GM23338 (cell line): Measurements from ENCODE around the gene ZFR. TPM values are rescaled to one million over a fixed set of nuclear protein-coding genes. Genes with fewer than 3 reads are reported as not detected.
"Not testable (repeated sequence)": the region's sequence is repeated elsewhere in the genome, so short reads cannot be mapped to it uniquely, and the experiment has no call there.

ENCODE experiments used
- ATAC-seq: fragments of 200-7000 bp; cut with Tn5 transposase; 3 replicates; pipeline ENCODE4 v1.9.1; 2020
- DNase-seq: peaks from one replicate; pipeline ENCODE4 v3.0.0-alpha.2; 2015; ENCODE audit warnings: low spot score
- H2AFZ ChIP-seq: fragments of 200-600 bp; sonication (generic); 2 replicates; pipeline ENCODE4 v1.8.0; 2016; ENCODE audit warnings: antibody characterized with exemption, mild to moderate bottlenecking, moderate library complexity
- H3F3A ChIP-seq: fragments of 200-600 bp; sonication (generic); replicated peaks from 2 replicates; pipeline ENCODE4 v1.8.0; 2017; ENCODE audit warnings: antibody characterized with exemption, mixed run types, low read depth
- H3K27ac ChIP-seq: fragments of 200-600 bp; sonication (generic); 2 replicates; pipeline ENCODE4 v1.6.1; 2016; ENCODE audit warnings: low read depth
- H3K27me3 ChIP-seq: fragments of 200-600 bp; sonication (generic); 2 replicates; pipeline ENCODE4 v1.8.0; 2016; ENCODE audit warnings: mild to moderate bottlenecking, mixed run types, moderate library complexity; ENCODE audit not compliant: insufficient read depth
- H3K36me3 ChIP-seq: fragments of 200-600 bp; sonication (generic); 2 replicates; pipeline ENCODE4 v1.8.0; 2016; ENCODE audit warnings: mild to moderate bottlenecking; ENCODE audit not compliant: insufficient read depth
- H3K4me1 ChIP-seq: fragments of 200-600 bp; sonication (generic); 2 replicates; pipeline ENCODE4 v1.8.0; 2016; ENCODE audit warnings: mild to moderate bottlenecking, moderate library complexity; ENCODE audit not compliant: insufficient read depth
- H3K4me2 ChIP-seq: fragments of 200-600 bp; sonication (generic); 2 replicates; pipeline ENCODE4 v1.7.1; 2017; ENCODE audit warnings: mixed run types
- H3K4me3 ChIP-seq: fragments of 200-600 bp; sonication (generic); 2 replicates; pipeline ENCODE4 v1.6.1; 2016; ENCODE audit warnings: mixed run types
- H3K79me2 ChIP-seq: fragments of 200-600 bp; sonication (generic); replicated peaks from 2 replicates; pipeline ENCODE4 v1.8.0; 2017; ENCODE audit warnings: mild to moderate bottlenecking; ENCODE audit not compliant: insufficient read depth
- H3K9me2 ChIP-seq: fragments of 200-600 bp; sonication (generic); 2 replicates; pipeline ENCODE4 v1.8.0; 2017; ENCODE audit not compliant: insufficient read depth
- H4K20me1 ChIP-seq: fragments of 200-600 bp; sonication (generic); replicated peaks from 2 replicates; pipeline ENCODE4 v1.8.0; 2017; ENCODE audit warnings: mild to moderate bottlenecking; ENCODE audit not compliant: insufficient read depth
- H3K27ac Mint-ChIP-seq: 2 replicates; pipeline ENCODE4 v1.8.0; 2020; ENCODE audit warnings: inconsistent platforms, mild to moderate bottlenecking, moderate library complexity, mixed read lengths
- H3K27me3 Mint-ChIP-seq: 3 replicates; pipeline ENCODE4 v1.8.0; 2022; ENCODE audit warnings: low read depth, mild to moderate bottlenecking, moderate library complexity, mixed read lengths, inconsistent platforms; ENCODE audit not compliant: insufficient read depth, poor library complexity
- H3K36me3 Mint-ChIP-seq: 3 replicates; pipeline ENCODE4 v1.8.0; 2021; ENCODE audit warnings: low read depth, mild to moderate bottlenecking, inconsistent platforms, moderate library complexity, mixed read lengths
- H3K4me1 Mint-ChIP-seq: 3 replicates; pipeline ENCODE4 v1.8.0; 2020; ENCODE audit warnings: mild to moderate bottlenecking, inconsistent platforms, mixed read lengths
- H3K4me3 Mint-ChIP-seq: 3 replicates; pipeline ENCODE4 v1.8.0; 2021; ENCODE audit warnings: moderate library complexity, mild to moderate bottlenecking, inconsistent platforms, mixed read lengths
- H3K9me3 Mint-ChIP-seq: 3 replicates; pipeline ENCODE4 v1.8.0; 2020; ENCODE audit warnings: moderate library complexity, mild to moderate bottlenecking, inconsistent platforms, mixed read lengths
- CREB1 ChIP-seq: fragments of 250-450 bp; sonication (Bioruptor Pico); IDR thresholded peaks from 2 replicates; pipeline ENCODE4 v1.5.0; 2020; ENCODE audit warnings: low read depth, mild to moderate bottlenecking, moderate library complexity
- EZH2 ChIP-seq: fragments of 200-600 bp; sonication (generic); IDR thresholded peaks from one replicate; pipeline ENCODE4 v1.8.0; 2017; ENCODE audit warnings: antibody characterized with exemption, mild to moderate bottlenecking, low read depth; ENCODE audit not compliant: unreplicated experiment
- JUNB ChIP-seq: IDR thresholded peaks from one replicate; pipeline ENCODE4 v1.6.1; 2016; ENCODE audit warnings: antibody characterized with exemption; ENCODE audit not compliant: unreplicated experiment
- NANOG ChIP-seq: IDR thresholded peaks from 2 replicates; pipeline ENCODE4 v1.6.1; 2016; ENCODE audit warnings: antibody characterized with exemption, borderline replicate concordance
- POLR2AphosphoS5 ChIP-seq: IDR thresholded peaks from 2 replicates; pipeline ENCODE4 v1.6.1; 2016; ENCODE audit warnings: antibody characterized with exemption, low read depth
- polyA plus RNA-seq: library from polyadenylated mRNA; unstranded; fragments of >200 nt; fragmentation: Nextera tagmentation; extraction: Ambion mirVana; gene quantifications from 2 replicates; pipeline ENCODE4 v1.2.1, GENCODE V29; 2016
- total RNA-seq: library from RNA; depleted of rRNA; stranded (reverse); fragments of >200 nt; shearing (Covaris generic); gene quantifications from 2 replicates; pipeline ENCODE4 v1.2.3, GENCODE V29; 2014
- TF ChIP-seq, protein P1 (sequence below): IDR thresholded peaks from one replicate; pipeline ENCODE4 v1.6.1; 2018; ENCODE audit warnings: antibody characterized with exemption; ENCODE audit not compliant: unreplicated experiment
- TF ChIP-seq, protein P2 (sequence below): IDR thresholded peaks from 2 replicates; pipeline ENCODE4 v1.6.1; 2016; ENCODE audit warnings: antibody characterized with exemption

The ZFR gene
- total and polyA plus RNA-seq, 2 experiments from 2014 or later = 92.4 to 103 TPM

DNA sequence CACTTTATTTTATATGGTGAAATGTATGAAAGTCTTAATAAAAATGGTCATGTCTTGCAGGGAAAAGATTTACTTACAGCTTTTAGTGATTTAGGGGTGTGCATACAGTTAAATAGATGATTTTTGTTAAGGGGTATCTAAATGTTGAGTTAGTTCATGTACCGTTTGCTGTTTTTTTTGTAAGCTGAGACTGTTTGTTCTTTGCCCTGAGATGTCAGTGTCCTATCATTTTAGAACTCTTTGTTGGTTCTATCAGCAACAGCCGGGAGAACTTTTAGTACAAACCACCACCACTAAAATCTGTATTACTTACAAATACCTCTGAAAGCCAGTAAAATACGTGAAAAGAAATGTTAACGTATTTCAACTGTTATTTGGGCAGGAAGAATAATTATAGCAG lies 75.5 kb downstream of the ZFR start:
- no peak overlapping the region for H3K4me2 ChIP-seq
- H3K27ac ChIP-seq = no peak overlapping the region
- no peaks in the 10 kb centered on the region for H3K9me3 Mint-ChIP-seq
- no peak for TF ChIP-seq JUNB
- no peak for TF ChIP-seq POLR2AphosphoS5
- TF ChIP-seq, protein P1, sequence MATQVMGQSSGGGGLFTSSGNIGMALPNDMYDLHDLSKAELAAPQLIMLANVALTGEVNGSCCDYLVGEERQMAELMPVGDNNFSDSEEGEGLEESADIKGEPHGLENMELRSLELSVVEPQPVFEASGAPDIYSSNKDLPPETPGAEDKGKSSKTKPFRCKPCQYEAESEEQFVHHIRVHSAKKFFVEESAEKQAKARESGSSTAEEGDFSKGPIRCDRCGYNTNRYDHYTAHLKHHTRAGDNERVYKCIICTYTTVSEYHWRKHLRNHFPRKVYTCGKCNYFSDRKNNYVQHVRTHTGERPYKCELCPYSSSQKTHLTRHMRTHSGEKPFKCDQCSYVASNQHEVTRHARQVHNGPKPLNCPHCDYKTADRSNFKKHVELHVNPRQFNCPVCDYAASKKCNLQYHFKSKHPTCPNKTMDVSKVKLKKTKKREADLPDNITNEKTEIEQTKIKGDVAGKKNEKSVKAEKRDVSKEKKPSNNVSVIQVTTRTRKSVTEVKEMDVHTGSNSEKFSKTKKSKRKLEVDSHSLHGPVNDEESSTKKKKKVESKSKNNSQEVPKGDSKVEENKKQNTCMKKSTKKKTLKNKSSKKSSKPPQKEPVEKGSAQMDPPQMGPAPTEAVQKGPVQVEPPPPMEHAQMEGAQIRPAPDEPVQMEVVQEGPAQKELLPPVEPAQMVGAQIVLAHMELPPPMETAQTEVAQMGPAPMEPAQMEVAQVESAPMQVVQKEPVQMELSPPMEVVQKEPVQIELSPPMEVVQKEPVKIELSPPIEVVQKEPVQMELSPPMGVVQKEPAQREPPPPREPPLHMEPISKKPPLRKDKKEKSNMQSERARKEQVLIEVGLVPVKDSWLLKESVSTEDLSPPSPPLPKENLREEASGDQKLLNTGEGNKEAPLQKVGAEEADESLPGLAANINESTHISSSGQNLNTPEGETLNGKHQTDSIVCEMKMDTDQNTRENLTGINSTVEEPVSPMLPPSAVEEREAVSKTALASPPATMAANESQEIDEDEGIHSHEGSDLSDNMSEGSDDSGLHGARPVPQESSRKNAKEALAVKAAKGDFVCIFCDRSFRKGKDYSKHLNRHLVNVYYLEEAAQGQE = no peak
- TF ChIP-seq EZH2 = no peak
- TF ChIP-seq, protein P2, sequence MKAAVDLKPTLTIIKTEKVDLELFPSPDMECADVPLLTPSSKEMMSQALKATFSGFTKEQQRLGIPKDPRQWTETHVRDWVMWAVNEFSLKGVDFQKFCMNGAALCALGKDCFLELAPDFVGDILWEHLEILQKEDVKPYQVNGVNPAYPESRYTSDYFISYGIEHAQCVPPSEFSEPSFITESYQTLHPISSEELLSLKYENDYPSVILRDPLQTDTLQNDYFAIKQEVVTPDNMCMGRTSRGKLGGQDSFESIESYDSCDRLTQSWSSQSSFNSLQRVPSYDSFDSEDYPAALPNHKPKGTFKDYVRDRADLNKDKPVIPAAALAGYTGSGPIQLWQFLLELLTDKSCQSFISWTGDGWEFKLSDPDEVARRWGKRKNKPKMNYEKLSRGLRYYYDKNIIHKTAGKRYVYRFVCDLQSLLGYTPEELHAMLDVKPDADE = no peak
- no peak for TF ChIP-seq NANOG
- H3K4me3 Mint-ChIP-seq = no peak overlapping the region
- H3K4me1 ChIP-seq = no peaks in the 10 kb centered on the region
- H3K27me3 Mint-ChIP-seq = no peaks in the 10 kb centered on the region
- no peaks in the 10 kb centered on the region for H3K9me2 ChIP-seq
- H3K4me1 Mint-ChIP-seq = no peaks in the 10 kb centered on the region
- no peaks in the 10 kb centered on the region for H3K27me3 ChIP-seq
- H3K4me3 ChIP-seq = no peak overlapping the region
- H3K36me3 ChIP-seq = peaks cover 11% of the 10 kb centered on the region
- peaks cover 20% of the 10 kb centered on the region; the same call in 2 of the 3 replicates for H3K36me3 Mint-ChIP-seq
- H3K79me2 ChIP-seq = no peaks in the 10 kb centered on the region
- DNase-seq = no peak
- no peaks in the 10 kb centered on the region for H3F3A ChIP-seq
- no peak for ATAC-seq
- no peaks in the 10 kb centered on the region; the same call in 1 of the 2 replicates for H4K20me1 ChIP-seq
- H2AFZ ChIP-seq = no peak overlapping the region
- no peak overlapping the region for H3K27ac Mint-ChIP-seq

DNA sequence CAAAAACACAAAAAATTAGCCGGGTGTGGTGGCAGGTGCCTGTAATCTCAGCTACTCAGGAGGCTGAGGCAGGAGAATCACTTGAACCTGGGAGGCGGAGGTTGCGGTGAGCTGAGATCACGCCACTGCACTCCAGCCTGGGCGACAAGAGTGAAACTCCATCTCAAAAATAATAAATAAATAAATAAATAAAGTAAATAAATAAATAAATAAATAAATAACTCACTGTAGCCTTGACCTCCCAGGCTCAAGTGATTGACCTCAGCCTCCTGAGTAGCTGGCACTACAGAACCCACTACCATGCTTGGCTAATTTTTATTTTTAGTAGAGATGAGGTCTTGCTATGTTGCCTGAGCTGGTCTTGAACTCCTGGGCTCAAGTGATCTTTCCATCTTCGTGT lies 77.3 kb downstream of the ZFR start:
- not testable (repeated sequence) for H3K4me3 Mint-ChIP-seq, H3K27me3 Mint-ChIP-seq, H2AFZ ChIP-seq, H3K4me1 ChIP-seq, DNase-seq, H3K9me3 Mint-ChIP-seq, H3F3A ChIP-seq, H3K4me1 Mint-ChIP-seq, H4K20me1 ChIP-seq, H3K27ac ChIP-seq, H3K27me3 ChIP-seq, H3K27ac Mint-ChIP-seq, H3K9me2 ChIP-seq, H3K4me3 ChIP-seq, ATAC-seq, H3K4me2 ChIP-seq, H3K79me2 ChIP-seq
- peaks cover 17% of the 10 kb centered on the region for H3K36me3 ChIP-seq
- H3K36me3 Mint-ChIP-seq = peaks cover 26% of the 10 kb centered on the region; the same call in 2 of the 3 replicates

DNA sequence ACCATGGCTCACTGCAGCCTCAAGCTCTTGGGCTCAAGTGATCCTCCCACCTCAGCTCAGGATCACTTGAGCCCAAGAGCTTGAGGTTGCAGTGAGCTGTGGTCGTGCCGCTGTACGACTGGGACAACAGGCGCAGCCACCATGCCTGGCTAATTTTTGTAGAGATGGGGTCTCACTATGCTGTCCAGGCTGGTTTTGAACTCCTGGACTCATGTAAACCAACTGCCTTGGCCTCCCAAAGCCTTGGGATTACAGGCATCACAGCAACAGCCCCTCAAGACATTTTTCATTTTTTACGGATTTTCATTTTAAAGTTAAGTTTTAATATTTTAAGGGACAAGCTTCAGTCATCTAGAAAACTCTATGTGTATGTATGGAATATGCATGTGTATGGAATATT lies 78.9 kb downstream of the ZFR start:
- Histone ChIP-seq H3K79me2 (no peaks in the 10 kb centered on the region), H3K4me2 (no peak overlapping the region), H4K20me1 (no peaks in the 10 kb centered on the region; the same call in 1 of the 2 replicates), H3F3A (no peaks in the 10 kb centered on the region; the same call in 1 of the 2 replicates), H3K9me2 (no peaks in the 10 kb centered on the region), H3K4me3 (no peak overlapping the region), H2AFZ (no peak overlapping the region), H3K4me1 (peaks cover 6% of the 10 kb centered on the region), H3K27me3 (no peaks in the 10 kb centered on the region), H3K27ac (no peak overlapping the region), H3K36me3 (peaks cover 13% of the 10 kb centered on the region)
- ATAC-seq (no peak), DNase-seq (no peak)
- Mint-ChIP-seq H3K36me3 (peaks cover 17% of the 10 kb centered on the region; the same call in 2 of the 3 replicates), H3K9me3 (no peaks in the 10 kb centered on the region), H3K27ac (no peak overlapping the region), H3K4me3 (no peak overlapping the region), H3K27me3 (no peaks in the 10 kb centered on the region), H3K4me1 (peaks cover 5% of the 10 kb centered on the region; the same call in 2 of the 3 replicates)
- TF ChIP-seq CREB1 (CRISPR knock-in tag) = no peak
